H1 (cell line): ENCODE data around the gene DAGLA. TPM values are rescaled to one million over a fixed set of nuclear protein-coding genes. Genes with fewer than 3 reads are reported as not detected.

Experiments
- ATF3 ChIP-seq: IDR thresholded peaks from 2 replicates; pipeline ENCODE4 v1.6.1; 2011; ENCODE audit warnings: low read depth, mild to moderate bottlenecking, low read length; ENCODE audit not compliant: insufficient read depth
- CHD7 ChIP-seq: fragments of 300-600 bp; sonication (generic); IDR thresholded peaks from 2 replicates; pipeline ENCODE4 v1.7.1; 2012; ENCODE audit warnings: low read length, moderate library complexity, mild to moderate bottlenecking, inconsistent platforms; ENCODE audit not compliant: insufficient replicate concordance
- CREB1 ChIP-seq: IDR thresholded peaks from 2 replicates; pipeline ENCODE4 v1.6.1; 2012; ENCODE audit warnings: inconsistent platforms
- NANOG ChIP-seq: IDR thresholded peaks from 2 replicates; pipeline ENCODE4 v1.6.1; 2011; ENCODE audit warnings: low read length, low read depth, mild to moderate bottlenecking, inconsistent platforms; ENCODE audit not compliant: insufficient read depth, poor library complexity, severe bottlenecking
- POLR2A ChIP-seq, 2 experiments: IDR thresholded peaks; 1 replicate in 1 of 2; 2 replicates in 1 of 2; pipeline ENCODE4 v1.6.1; 2011; ENCODE audit warnings: low read depth in 2 of 2, low read length in 2 of 2, mild to moderate bottlenecking in 2 of 2; ENCODE audit errors: control extremely low read depth in 1 of 2
- SIX5 ChIP-seq: IDR thresholded peaks from 2 replicates; pipeline ENCODE4 v1.6.1; 2011; ENCODE audit warnings: mild to moderate bottlenecking, low read depth, low read length
- polyA plus RNA-seq, 7 experiments: library from polyadenylated mRNA; depleted of rRNA in 3 of 7; stranded (reverse) in 5 of 7; unstranded in 2 of 7; fragments of >200 nt in 5 of 7; fragments of 200-250 nt in 2 of 7; gene quantifications; 1 replicate in 5 of 7; 2 replicates in 1 of 7; 4 replicates in 1 of 7; pipeline versions ENCODE4 v1.2.1 to v1.2.3, GENCODE V29; 2011 to 2013; ENCODE audit warnings: missing spikeins in 2 of 7, mixed read lengths in 2 of 7
- total RNA-seq: library from RNA; stranded (reverse); fragmentation: NEBNext Ultra II Directional; extraction: Animal tissue kit (Norgen Biotek cat#: 25700); gene quantifications from 2 replicates; pipeline ENCODE4 v1.2.1, GENCODE V29; 2021

DAGLA gene
- total and polyA plus RNA-seq, 2 of the 8 experiments (the other 6 are each of a cell fraction or from before 2014, with no cell fraction given): 3.6 to 6.6 TPM

- TF ChIP-seq CHD7 (no peak), NANOG (no peak), ATF3 (no peak), CREB1 (no peak), POLR2A (IDR thresholded peaks at IDR 0.05; ENCODE audit: control extremely low read depth in 1 of 2, low read depth in 2 of 2, low read length in 2 of 2) (no peak), SIX5 (no peak)
Observed at GRCh38 chr11:61728940-61729219, 48.7 kb downstream of the DAGLA start (continued).
